Activated CD4-positive, alpha-beta T cell treated with anti-CD3 and anti-CD28 coated beads, Interleukin-2, amount 10 ng/mL, durations not matched to agents 24 days and 14 days (primary cell): Measurements from ENCODE around the gene CCL7. TPM values are rescaled to one million over a fixed set of nuclear protein-coding genes. Genes with fewer than 3 reads are reported as not detected.

Experiments
- DNase-seq: peaks from one replicate; pipeline ENCODE4 v3.0.0; 2022
- H3K27ac Mint-ChIP-seq: one replicate; pipeline ENCODE4 v1.8.0; 2022; ENCODE audit warnings: mild to moderate bottlenecking, mixed read lengths
- H3K27me3 Mint-ChIP-seq: one replicate; pipeline ENCODE4 v1.8.0; 2022; ENCODE audit warnings: mixed read lengths
- H3K36me3 Mint-ChIP-seq: one replicate; pipeline ENCODE4 v1.8.0; 2022; ENCODE audit warnings: low read depth, mild to moderate bottlenecking, mixed read lengths
- H3K4me1 Mint-ChIP-seq: one replicate; pipeline ENCODE4 v1.8.0; 2021; ENCODE audit warnings: mixed read lengths
- H3K4me3 Mint-ChIP-seq: one replicate; pipeline ENCODE4 v1.8.0; 2022; ENCODE audit warnings: mild to moderate bottlenecking, moderate library complexity, mixed read lengths
- H3K9me3 Mint-ChIP-seq: one replicate; pipeline ENCODE4 v1.8.0; 2021; ENCODE audit warnings: mixed read lengths
- intact Hi-C: fragments of 100-400 bp; cut with micrococcal nuclease; formaldehyde crosslinking; loops from one replicate; pipeline ENCODE4 v1.15.1; 2023
- total RNA-seq: library from RNA; stranded (reverse); gene quantifications from 2 replicates; pipeline ENCODE4 v1.2.3, GENCODE V29; 2022

Gene CCL7
- total RNA-seq, 1 donor from 2014 or later: not detected

- Mint-ChIP-seq H3K4me1 (no peaks in the 10 kb centered on the region), H3K27me3 (peaks cover 44% of the 10 kb centered on the region), H3K9me3 (no peaks in the 10 kb centered on the region), H3K4me3 (no peak overlapping the region), H3K27ac (no peak overlapping the region), H3K36me3 (no peaks in the 10 kb centered on the region)
- intact Hi-C loops: no loop called here
- DNase-seq: peak; percentile 8
Observed at GRCh38 chr17:34283571-34283970, 13.6 kb downstream of the CCL7 start.

GRCh38 chr17:34285286-34285792 lies 15.3 kb downstream of the CCL7 start, which contains the start of gene CCL11:
Gene CCL11, plus strand, starts transcription at chr17:34285742. Its CDS starts 67 bp downstream, at chr17:34285809.
- no peaks in the 10 kb centered on the region for H3K4me1 Mint-ChIP-seq
- no peaks in the 10 kb centered on the region for H3K36me3 Mint-ChIP-seq
- H3K4me3 Mint-ChIP-seq: no peak within 1 kb of the TSS
- peaks cover 36% of the 10 kb centered on the region for H3K27me3 Mint-ChIP-seq
- intact Hi-C loops: no loop called here
- H3K9me3 Mint-ChIP-seq: no peaks in the 10 kb centered on the region
- H3K27ac Mint-ChIP-seq: no peak within 1 kb of the TSS
- peak; percentile 13 for DNase-seq

- no peak for DNase-seq
- no peaks in the 10 kb centered on the region for H3K9me3 Mint-ChIP-seq
- H3K36me3 Mint-ChIP-seq: no peaks in the 10 kb centered on the region
- H3K4me3 Mint-ChIP-seq: no peak overlapping the region
- intact Hi-C loops: no loop called here
- no peak overlapping the region for H3K27ac Mint-ChIP-seq
- H3K27me3 Mint-ChIP-seq: peaks cover 21% of the 10 kb centered on the region
- H3K4me1 Mint-ChIP-seq: no peaks in the 10 kb centered on the region
Observed at GRCh38 chr17:34287875-34288274, 17.9 kb downstream of the CCL7 start.

GRCh38 chr17:34290586-34290985 lies 20.6 kb downstream of the CCL7 start:
- Mint-ChIP-seq H3K27ac (no peak overlapping the region), H3K4me3 (no peak overlapping the region), H3K9me3 (no peaks in the 10 kb centered on the region), H3K36me3 (no peaks in the 10 kb centered on the region), H3K27me3 (peaks cover 18% of the 10 kb centered on the region), H3K4me1 (no peaks in the 10 kb centered on the region)
- no peak for DNase-seq
- intact Hi-C loops: no loop called here

GRCh38 chr17:34291721-34292348 lies 21.8 kb downstream of the CCL7 start:
- no peak overlapping the region for H3K4me3 Mint-ChIP-seq
- DNase-seq: no peak
- no peak overlapping the region for H3K27ac Mint-ChIP-seq
- H3K36me3 Mint-ChIP-seq: no peaks in the 10 kb centered on the region
- peaks cover 14% of the 10 kb centered on the region for H3K27me3 Mint-ChIP-seq
- H3K9me3 Mint-ChIP-seq: no peaks in the 10 kb centered on the region
- intact Hi-C loops: no loop called here
- H3K4me1 Mint-ChIP-seq: no peaks in the 10 kb centered on the region

GRCh38 chr17:34299027-34299426 lies 29.0 kb downstream of the CCL7 start:
- no peaks in the 10 kb centered on the region for H3K36me3 Mint-ChIP-seq
- no peak overlapping the region for H3K27ac Mint-ChIP-seq
- DNase-seq: no peak
- no peak overlapping the region for H3K4me3 Mint-ChIP-seq
- intact Hi-C loops: no loop called here
- peaks cover 6% of the 10 kb centered on the region for H3K9me3 Mint-ChIP-seq
- peaks cover 22% of the 10 kb centered on the region for H3K4me1 Mint-ChIP-seq
- H3K27me3 Mint-ChIP-seq: peaks cover 7% of the 10 kb centered on the region

- no peak overlapping the region for H3K4me3 Mint-ChIP-seq
- peaks cover 23% of the 10 kb centered on the region for H3K4me1 Mint-ChIP-seq
- H3K9me3 Mint-ChIP-seq: peaks cover 6% of the 10 kb centered on the region
- intact Hi-C loops: no loop called here
- no peak for DNase-seq
- peaks cover 8% of the 10 kb centered on the region for H3K27me3 Mint-ChIP-seq
- H3K36me3 Mint-ChIP-seq: no peaks in the 10 kb centered on the region
- no peak overlapping the region for H3K27ac Mint-ChIP-seq
Observed at GRCh38 chr17:34299956-34300577, 30.0 kb downstream of the CCL7 start.

- Mint-ChIP-seq H3K27me3 (peaks cover 11% of the 10 kb centered on the region), H3K9me3 (peaks cover 6% of the 10 kb centered on the region), H3K36me3 (no peaks in the 10 kb centered on the region), H3K4me3 (no peak overlapping the region), H3K4me1 (peaks cover 23% of the 10 kb centered on the region), H3K27ac (no peak overlapping the region)
- no peak for DNase-seq
- intact Hi-C loops: no loop called here
Observed at GRCh38 chr17:34300652-34301370, 30.8 kb downstream of the CCL7 start.

GRCh38 chr17:34301986-34302385 lies 32.0 kb downstream of the CCL7 start:
- Mint-ChIP-seq H3K4me3 (no peak overlapping the region), H3K27me3 (peaks cover 10% of the 10 kb centered on the region), H3K4me1 (peaks cover 28% of the 10 kb centered on the region), H3K9me3 (peaks cover 6% of the 10 kb centered on the region), H3K27ac (no peak overlapping the region), H3K36me3 (no peaks in the 10 kb centered on the region)
- intact Hi-C loops: no loop called here
- DNase-seq: no peak

- peaks cover 6% of the 10 kb centered on the region for H3K9me3 Mint-ChIP-seq
- H3K27me3 Mint-ChIP-seq: peaks cover 10% of the 10 kb centered on the region
Observed at GRCh38 chr17:34302636-34303035, 32.6 kb downstream of the CCL7 start.

GRCh38 chr17:34303606-34304005 lies 33.6 kb downstream of the CCL7 start:
- DNase-seq: no peak
- Mint-ChIP-seq H3K4me1 (peaks cover 43% of the 10 kb centered on the region), H3K27me3 (peaks cover 6% of the 10 kb centered on the region), H3K4me3 (no peak overlapping the region), H3K36me3 (no peaks in the 10 kb centered on the region), H3K27ac (no peak overlapping the region), H3K9me3 (peaks cover under 1% of the 10 kb centered on the region)
- intact Hi-C loops: no loop called here

More at GRCh38 chr17:34302636-34303035, 32.6 kb downstream of the CCL7 start:
- intact Hi-C loops: no loop called here
- Mint-ChIP-seq H3K36me3 (no peaks in the 10 kb centered on the region), H3K27ac (no peak overlapping the region), H3K4me3 (no peak overlapping the region), H3K4me1 (peaks cover 34% of the 10 kb centered on the region)
- DNase-seq: no peak

- H3K27me3 Mint-ChIP-seq: peaks cover 6% of the 10 kb centered on the region
- no peaks in the 10 kb centered on the region for H3K36me3 Mint-ChIP-seq
- intact Hi-C loops: loop anchor here (5.0 kb wide), 2 partner anchors 57 to 103 kb away; partner anchors contain the start of gene CCL1
- peaks cover 45% of the 10 kb centered on the region for H3K4me1 Mint-ChIP-seq
- no peak overlapping the region for H3K27ac Mint-ChIP-seq
- DNase-seq: no peak
- no peak overlapping the region for H3K4me3 Mint-ChIP-seq
- H3K9me3 Mint-ChIP-seq: no peaks in the 10 kb centered on the region
Observed at GRCh38 chr17:34305061-34305460, 35.0 kb downstream of the CCL7 start.

- intact Hi-C loops: loop anchor here (5.0 kb wide), 2 partner anchors 57 to 103 kb away; partner anchors contain the start of gene CCL1
- peaks cover 41% of the 10 kb centered on the region for H3K4me1 Mint-ChIP-seq
- H3K27me3 Mint-ChIP-seq: peaks cover 8% of the 10 kb centered on the region
- H3K9me3 Mint-ChIP-seq: no peaks in the 10 kb centered on the region
- peak; percentile 27 for DNase-seq
- no peak overlapping the region for H3K27ac Mint-ChIP-seq
- H3K4me3 Mint-ChIP-seq: no peak overlapping the region
- H3K36me3 Mint-ChIP-seq: no peaks in the 10 kb centered on the region
Observed at GRCh38 chr17:34305606-34306005, 35.6 kb downstream of the CCL7 start.

GRCh38 chr17:34306466-34306865 lies 36.4 kb downstream of the CCL7 start:
- Mint-ChIP-seq H3K4me1 (peaks cover 35% of the 10 kb centered on the region), H3K27ac (no peak overlapping the region), H3K9me3 (no peaks in the 10 kb centered on the region), H3K36me3 (no peaks in the 10 kb centered on the region), H3K4me3 (no peak overlapping the region), H3K27me3 (peaks cover 13% of the 10 kb centered on the region)
- peak; percentile 36 for DNase-seq
- intact Hi-C loops: loop anchor here (5.0 kb wide), 2 partner anchors 56 to 104 kb away; partner anchors contain the start of gene CCL1
